ENCODE data around the gene SIRPB2. TPM values are rescaled to one million over a fixed set of nuclear protein-coding genes. Genes with fewer than 3 reads are reported as not detected.

Gene SIRPB2
- total and polyA plus RNA-seq, 10 of the 15 experiments (the other 5 are each of a cell fraction or from before 2014, with no cell fraction given), result not detected

- Histone ChIP-seq H4K20me1 (ENCODE audit: control insufficient read depth, insufficient read depth) (no peaks in the 10 kb centered on the region), H3K4me2 (ENCODE audit: control insufficient read depth, insufficient read depth) (0 out of 2 replicates have a peak overlapping the region, but pooled peaks have one; percentile 9), H3K36me3 (ENCODE audit: control insufficient read depth in 2 of 2, insufficient read depth in 2 of 2, low read length in 1 of 2) (no peaks in the 10 kb centered on the region), H3K79me2 (ENCODE audit: control insufficient read depth, insufficient read depth, low read length) (no peaks in the 10 kb centered on the region), H2AFZ (ENCODE audit: control insufficient read depth, low read depth, low read length) (no peak overlapping the region), H3K9ac (ENCODE audit: control insufficient read depth, insufficient read depth, low read length) (no peak overlapping the region), H3K27me3 (replicated peaks in 1 of 2; ENCODE audit: control insufficient read depth in 2 of 2, insufficient read depth in 2 of 2, low read length in 1 of 2) (peaks cover 0 to 2% of the 10 kb centered on the region in 2 experiments; a peak in 2 of 4 replicates), H3K4me3 (no peak overlapping the region), H3K27ac (ENCODE audit: control insufficient read depth, insufficient read depth) (no peak overlapping the region), H3K9me3 (replicated peaks; ENCODE audit: control insufficient read depth, insufficient read depth, low read length) (no peaks in the 10 kb centered on the region; the same call in 2 of the 3 replicates), H3K4me1 (ENCODE audit: control insufficient read depth, insufficient read depth, low read length) (no peaks in the 10 kb centered on the region; the same call in 1 of the 2 replicates)
- FAIRE-seq (no peak), DNase-seq (ENCODE audit: low read depth, low spot score) (no peak), ATAC-seq (no peak)
- ChIA-PET CTCF (interaction anchor here (1.1 to 1.4 kb wide), 2 partner anchors 9 to 284 kb away, joined by 3 to 7 read pairs; no protein-coding TSS in a partner anchor), POLR2A (no interaction called here), SMC1A (ENCODE audit: uncharacterized antibody, unreplicated experiment) (interaction anchor here (0.6 to 1.8 kb wide), 3 partner anchors 9 to 615 kb away, joined by 3 to 11 read pairs (median 3); no protein-coding TSS in a partner anchor), RAD21 (ENCODE audit: unreplicated experiment) (interaction anchor here (1.5 kb wide), 1 partner anchor 26 kb away, joined by 4 read pairs; no protein-coding TSS in a partner anchor)
- TF ChIP-seq NKRF (conservative IDR thresholded peaks at IDR 0.05) (no peak), EED (IDR thresholded peaks at IDR 0.05; ENCODE audit: low read depth) (0 out of 2 replicates have a peak, but pooled peaks have one; percentile 20)
- intact Hi-C loops (cut with micrococcal nuclease; ENCODE audit: unreplicated experiment) (no loop called here), in situ Hi-C loops (cut with MboI) (no loop called here)
- BruUV-seq (replicated peaks), result no TSS peak
- WGBS (ENCODE audit: insufficient coverage, insufficient replicate concordance, low lambda C conversion rate, missing lambda C conversion rate), result 23% methylated on average over 1 of the region's 1 CpG
These were observed 2.3 kb upstream of the SIRPB2 start for GRCh38 chr20:1493536-1493935.

All from GM12878 (cell line).